IPS-NIHi7 (cell line): Measurements from ENCODE around the gene RASGEF1C.

Source experiments
- DNase-seq: peaks from one replicate; pipeline ENCODE4 v3.0.0; 2012; ENCODE audit warnings: mixed read lengths; ENCODE audit errors: extremely low spot score

The RASGEF1C gene

DNA sequence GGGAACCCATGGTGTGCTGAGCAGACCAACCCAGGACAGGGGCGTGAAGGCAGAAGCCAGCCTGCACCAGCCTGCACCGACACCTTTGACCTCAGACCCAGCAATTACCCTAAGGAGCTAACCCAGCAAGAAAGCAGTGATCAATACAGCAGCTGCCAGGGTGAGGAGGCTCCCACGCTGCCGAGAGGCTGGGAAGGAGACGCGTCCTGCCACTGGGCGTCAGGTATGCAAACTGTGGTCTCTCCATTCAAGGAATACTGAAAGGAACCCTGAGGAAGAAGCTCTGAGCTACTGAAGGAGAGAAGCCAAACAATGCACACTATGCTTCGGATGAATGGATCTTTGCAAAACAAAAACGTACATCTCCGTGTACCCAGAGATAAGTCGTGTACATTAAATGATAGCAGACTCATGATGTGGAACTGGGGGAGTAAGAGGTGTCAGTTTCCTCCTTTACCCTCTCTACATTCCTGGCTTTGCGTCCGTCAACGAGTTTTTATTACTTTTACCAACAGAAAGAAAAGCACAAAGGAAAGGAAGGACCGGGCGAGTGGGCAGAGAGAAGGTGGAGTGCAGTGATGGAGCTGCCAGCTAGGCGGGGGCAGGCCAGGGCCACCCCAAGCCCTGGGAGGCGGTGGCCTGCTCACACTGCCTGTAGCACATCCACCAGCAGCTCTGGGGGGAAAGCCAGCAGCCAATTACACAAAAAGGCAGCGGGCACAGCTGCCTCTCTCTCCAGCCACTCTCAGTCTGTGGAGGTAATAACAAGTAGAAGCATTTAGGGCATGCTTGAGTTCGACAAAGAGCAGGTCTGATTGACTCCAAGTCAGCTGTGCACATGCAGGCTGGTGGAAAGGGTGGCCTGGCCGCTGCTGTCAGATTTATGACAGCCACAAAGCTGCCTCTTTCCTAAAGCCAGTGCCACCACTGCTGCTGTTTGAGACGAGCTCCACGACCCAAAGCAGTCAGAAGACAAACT lies 29.3 kb downstream of the RASGEF1C start:
- DNase-seq: no peak

DNA sequence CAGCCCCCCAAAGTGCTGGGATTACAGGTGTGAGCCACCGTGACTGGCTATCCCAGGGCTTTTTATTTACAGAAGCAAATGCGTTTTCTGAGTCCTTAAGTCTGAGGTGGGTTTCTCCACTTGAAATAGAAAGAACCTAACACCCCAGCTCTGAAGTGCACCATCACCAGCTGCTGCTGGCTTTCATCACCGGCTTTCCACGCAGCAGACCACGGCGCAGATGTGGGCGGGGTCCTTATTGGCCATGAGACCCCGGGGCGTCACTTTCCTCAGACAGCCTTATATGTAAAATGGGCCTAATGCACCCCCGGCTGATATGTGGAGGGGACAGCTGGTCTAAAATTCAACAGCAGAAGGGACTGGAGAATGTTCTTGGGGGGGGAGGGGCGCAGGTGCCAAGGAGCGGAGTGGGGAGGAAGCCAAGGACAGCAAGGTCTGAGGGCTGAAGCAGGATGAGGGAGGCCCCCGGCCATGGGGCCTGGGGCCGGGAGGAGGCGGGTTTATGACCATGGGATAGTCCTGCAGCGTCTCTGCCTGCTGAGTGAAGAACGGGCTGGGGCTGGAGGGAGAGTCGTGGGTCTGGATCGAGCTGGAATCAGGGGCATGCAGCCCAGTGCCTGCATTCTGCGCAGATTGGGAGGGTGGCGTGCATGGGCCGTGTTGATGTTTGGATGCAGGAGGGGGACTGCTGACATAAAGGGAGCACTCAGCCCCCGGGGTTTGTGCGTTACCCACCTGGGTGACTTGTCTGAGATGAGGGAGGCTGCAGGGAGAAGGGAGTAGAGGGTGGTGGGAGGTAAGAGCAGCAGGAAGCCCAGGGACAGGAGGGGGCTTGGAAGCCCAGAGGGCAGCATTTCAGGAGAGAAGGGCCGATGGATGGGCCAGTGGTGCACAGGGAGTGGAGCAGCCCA lies 30.2 kb downstream of the RASGEF1C start:
- DNase-seq: no peak

GRCh38 chr5:180176191-180176590 lies 32.8 kb downstream of the RASGEF1C start:
- no peak for DNase-seq

DNA sequence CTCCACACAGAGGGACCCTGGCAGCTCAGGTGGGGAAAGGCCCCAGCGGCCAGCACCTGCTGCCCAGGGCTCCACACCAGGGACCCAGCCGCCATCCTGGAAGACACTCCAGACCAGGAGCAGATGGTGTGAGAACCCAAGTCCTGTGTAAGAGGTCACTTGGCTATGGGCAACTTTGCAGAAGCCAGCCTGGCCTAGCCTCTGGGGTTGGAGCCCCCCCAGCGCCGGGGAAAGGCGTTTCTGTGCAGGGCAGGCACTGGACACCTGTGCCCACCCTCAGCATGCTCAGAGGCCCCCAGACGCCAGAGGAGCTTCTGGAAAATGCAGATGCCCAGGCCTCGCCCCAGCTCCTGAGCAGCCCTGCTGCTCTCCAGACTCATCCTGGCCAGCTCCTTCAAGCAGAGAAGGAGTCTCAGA lies 34.0 kb downstream of the RASGEF1C start:
- DNase-seq: no peak

- DNase-seq: no peak
These were observed 34.4 kb downstream of the RASGEF1C start for GRCh38 chr5:180174587-180174972.

- DNase-seq: no peak
These were observed 35.0 kb downstream of the RASGEF1C start for GRCh38 chr5:180173875-180174586.

GRCh38 chr5:180173198-180173544 lies 35.8 kb downstream of the RASGEF1C start:
- DNase-seq: no peak

DNA sequence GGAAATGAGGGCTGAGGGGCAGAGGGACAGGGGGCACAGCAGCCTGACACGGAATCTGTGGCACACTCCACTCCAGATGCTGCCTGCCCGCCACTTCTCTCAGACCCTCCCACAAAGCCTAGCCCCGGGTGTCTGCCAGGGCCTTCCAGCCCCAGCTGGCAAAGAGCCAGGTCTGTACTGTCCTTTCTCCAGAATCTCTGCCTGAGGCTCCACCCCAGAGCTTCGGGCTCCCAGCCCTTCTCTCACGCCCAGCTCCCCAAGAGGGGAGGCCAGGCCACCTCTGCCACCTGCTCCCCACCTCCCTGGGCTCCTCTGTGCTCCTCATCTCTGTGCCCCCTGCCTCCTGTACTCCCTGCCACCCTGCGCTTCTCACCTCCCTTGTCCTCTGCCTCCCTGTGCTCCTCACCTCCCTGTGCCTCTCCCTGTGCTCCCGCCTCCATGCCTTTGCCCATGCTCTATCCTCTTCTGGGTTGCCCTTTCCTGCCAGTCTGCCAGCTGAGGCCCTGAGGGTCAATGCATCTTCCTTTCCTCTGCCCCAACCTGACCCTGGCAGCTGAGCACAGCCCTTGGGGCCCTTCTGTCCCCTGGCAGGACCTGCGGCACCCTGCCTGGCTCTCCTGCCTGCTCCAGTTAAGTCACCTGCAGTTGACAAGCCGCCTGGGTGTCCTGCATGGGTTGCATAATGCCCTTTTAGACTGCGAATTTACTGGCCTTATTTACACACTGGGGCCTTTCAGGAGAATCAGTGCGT lies 36.4 kb downstream of the RASGEF1C start:
- no peak for DNase-seq

- DNase-seq: no peak
These were observed 37.4 kb downstream of the RASGEF1C start for GRCh38 chr5:180171568-180172094.

DNA sequence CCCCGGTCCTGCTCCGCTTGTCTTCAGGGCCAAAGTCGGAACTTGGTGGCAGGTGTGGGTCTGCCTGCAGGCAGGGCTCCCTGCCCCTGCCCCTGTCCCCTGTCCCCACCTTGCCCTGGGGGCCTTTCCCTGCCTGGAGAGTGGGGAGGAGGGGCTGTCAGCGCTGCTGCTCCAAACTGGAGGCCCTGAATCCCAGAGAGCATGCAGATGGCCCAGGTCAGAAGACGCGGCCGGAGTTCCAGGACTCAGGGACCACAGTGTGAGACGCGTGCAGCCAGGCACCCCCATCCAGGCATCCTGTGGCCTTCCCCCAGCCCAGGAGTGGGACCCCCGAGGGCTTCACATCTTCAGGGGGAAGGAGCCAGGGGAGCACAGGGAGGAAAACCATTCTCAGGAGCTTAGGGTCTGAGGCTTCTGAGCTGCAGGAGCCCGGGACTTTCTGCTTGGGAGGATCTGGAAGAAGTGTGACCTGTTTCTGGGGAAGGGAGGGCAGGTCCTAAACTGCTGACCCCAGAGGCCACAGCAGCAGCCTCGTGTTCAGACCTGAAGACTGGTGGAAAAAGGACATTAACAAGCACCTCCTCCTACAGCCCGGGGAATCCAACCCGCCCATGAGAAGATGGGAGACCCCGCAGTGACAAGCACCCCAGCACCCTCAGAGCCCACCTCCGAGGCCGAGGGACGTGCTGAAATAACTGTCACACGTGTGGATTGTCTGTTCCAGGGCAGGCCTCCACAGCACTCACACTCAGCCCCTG lies 38.0 kb downstream of the RASGEF1C start:
- DNase-seq: no peak

DNA sequence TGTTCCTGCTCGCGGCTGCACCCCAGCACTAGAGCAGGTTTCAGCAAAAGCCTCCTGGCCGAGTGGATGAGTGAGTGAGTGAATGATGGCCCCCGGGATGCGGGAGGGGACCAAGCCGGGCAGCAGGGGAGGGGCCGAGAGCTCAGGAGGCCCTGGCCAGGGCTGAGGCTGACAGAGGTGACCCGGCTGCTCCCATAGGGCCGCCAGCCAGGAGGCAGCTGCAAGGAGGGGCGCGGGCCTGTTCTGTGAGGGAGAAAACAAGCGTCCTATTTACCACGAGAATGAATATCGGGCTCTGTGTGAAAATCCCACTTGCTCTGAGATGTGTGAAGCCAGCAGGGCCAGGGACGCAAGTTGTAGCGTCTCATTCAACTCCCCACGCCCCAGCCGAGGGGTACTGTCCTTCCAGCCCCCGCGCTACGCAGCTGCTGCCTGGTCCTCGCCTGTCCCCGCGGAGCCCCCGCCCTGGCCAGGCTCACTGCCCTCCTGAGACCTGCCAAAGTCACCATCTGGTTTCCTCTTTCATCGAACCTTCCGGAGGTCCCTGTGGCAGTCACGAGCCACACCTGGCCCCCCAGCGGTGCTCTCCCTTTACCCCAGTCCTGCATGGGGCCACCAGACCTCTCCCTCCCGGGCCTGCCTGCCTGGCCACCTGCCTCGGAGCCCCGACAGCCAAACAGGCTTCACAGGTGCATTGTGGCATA lies 38.8 kb downstream of the RASGEF1C start:
- peak; percentile 34 for DNase-seq

DNA sequence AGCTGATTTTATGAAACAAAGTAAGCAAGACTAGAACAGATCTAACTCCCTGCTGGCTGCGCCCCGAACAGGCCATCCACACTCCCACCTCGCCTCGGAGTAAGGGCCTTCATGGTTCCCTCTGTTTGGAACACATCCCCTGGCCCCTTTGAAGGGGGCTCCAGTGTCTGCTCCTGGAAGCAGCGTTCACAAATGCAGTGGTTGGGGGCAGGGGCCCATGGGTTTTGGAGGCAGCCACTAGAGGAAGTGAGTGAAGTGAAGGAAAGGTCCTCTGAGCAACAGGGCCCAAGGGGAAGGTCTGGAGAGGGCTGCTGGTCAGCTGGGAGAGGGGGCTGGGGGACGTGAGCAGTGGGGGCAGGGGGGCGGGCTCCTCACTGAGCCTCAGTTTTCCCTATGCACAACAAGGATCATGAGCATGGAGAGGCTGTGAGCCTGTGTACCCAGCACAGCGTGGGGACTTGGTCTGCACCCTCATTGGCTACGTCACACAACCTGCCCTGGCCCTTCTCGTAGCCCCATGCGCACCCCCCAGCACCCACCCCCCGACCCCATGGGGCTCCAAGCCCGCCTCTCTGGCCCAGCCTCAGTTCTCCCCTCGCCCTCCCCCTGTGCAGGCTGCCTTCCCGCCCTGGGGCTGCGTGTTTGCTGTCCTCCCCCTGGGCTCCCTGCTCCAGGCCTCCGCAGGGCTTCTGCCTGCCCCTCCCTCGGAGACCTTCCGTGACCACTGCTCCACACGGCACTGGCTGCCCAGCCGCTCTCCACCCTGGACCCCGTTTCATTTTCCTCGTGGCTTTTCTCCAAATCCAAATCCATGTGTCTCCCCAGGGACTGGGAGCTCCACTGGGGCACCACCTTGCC lies 39.5 kb downstream of the RASGEF1C start:
- DNase-seq: peak; percentile 20

GRCh38 chr5:180168758-180169157 lies 40.3 kb downstream of the RASGEF1C start:
- no peak for DNase-seq

DNA sequence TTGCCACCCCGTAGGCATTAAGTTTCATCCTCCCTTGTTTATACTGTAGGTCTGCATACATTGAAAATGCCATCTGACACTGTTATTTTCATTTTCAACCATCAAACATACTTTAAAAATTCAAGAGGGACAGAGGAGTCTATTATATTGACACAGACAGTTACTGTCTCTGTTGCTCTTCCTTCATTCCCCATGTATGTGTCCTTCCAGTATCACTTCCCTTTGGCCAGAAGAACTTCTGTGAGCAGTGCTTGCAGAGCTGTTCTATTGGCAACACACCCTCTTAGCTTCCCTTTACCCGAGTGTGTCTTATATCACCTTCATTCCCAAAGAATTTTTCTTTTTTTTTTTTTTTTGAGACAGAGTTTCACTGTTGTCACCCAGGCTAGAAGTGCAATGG lies 42.8 kb downstream of the RASGEF1C start:
- DNase-seq: no peak

DNA sequence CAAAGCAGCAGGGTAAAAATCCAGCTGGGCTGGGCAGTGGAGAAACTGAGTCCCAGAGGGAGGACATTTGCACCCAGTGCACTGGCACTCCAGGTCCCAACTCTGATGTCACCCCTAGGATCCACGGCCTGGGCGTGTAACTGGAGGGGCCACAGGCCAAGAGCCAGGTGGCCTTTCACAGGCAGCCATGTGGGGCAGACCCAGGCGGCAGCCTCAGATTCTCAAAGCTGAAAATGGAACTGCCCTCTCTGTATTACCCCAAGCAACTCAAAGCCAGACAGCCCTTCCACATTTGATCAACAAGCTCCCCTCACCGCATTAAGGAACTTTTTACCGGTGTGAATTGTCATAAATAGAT lies 46.7 kb downstream of the RASGEF1C start:
- DNase-seq: no peak

- peak; percentile 58 for DNase-seq
These were observed 47.3 kb downstream of the RASGEF1C start for GRCh38 chr5:180161420-180162303.

GRCh38 chr5:180160789-180161188 lies 48.2 kb downstream of the RASGEF1C start:
- no peak for DNase-seq

DNA sequence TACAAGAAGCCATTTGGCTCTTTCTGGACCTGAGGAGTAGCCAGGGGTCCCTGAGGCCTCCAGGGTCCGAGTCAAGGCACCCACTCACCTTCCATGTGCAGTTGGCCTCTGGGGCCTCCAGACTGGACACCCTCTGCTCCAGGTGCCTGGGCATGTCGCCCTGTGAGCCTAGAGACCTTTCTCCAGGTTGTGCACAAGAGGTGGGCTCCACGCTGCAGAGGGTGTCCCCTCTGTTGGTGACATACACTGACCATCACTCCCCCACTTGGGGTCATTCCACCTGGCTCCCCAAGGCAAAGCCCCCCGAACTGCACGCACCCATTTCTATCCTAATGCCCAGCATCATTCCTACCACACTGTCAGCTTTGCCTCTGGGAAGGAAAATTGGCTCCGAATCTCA lies 48.8 kb downstream of the RASGEF1C start:
- DNase-seq: no peak
